IMR-90 (cell line): Measurements from ENCODE around the gene AFG1L. TPM values are rescaled to one million over a fixed set of nuclear protein-coding genes. Genes with fewer than 3 reads are reported as not detected.

Experiments used
- ATAC-seq: fragments of 200-7000 bp; cut with Tn5 transposase; 2 replicates; pipeline ENCODE4 v1.9.1; 2020; ENCODE audit warnings: low read depth, mild to moderate bottlenecking, moderate library complexity
- BruUV-seq: library from RNA; stranded (reverse); fragments of 400-500 nt; replicated peaks from 2 replicates; lab custom pipeline; 2021; lab: Mats Ljungman, UMichigan
- CTCF ChIA-PET: fragments of 300-600 bp; formaldehyde crosslinking; extraction: SDS; loops from one replicate; lab custom pipeline; 2021; ENCODE audit warnings: antibody characterized with exemption; lab: Yijun Ruan, JAX
- POLR2A ChIA-PET: fragments of 300-600 bp; sonication (Branson Sonifier 250); formaldehyde crosslinking; loops from one replicate; lab custom pipeline; 2022; ENCODE audit warnings: antibody characterized with exemption; ENCODE audit not compliant: unreplicated experiment; lab: Charles Lee
- DNase-seq: peaks from one replicate; pipeline ENCODE4 v3.0.0; 2013
- H2AFZ ChIP-seq: replicated peaks from 2 replicates; pipeline ENCODE3; 2013; ENCODE audit warnings: low read length, mild to moderate bottlenecking; ENCODE audit not compliant: poor library complexity
- H2AK5ac ChIP-seq: 2 replicates; pipeline ENCODE4 v1.6.1; 2013; ENCODE audit warnings: low read depth, low read length, inconsistent platforms
- H2AK9ac ChIP-seq: replicated peaks from 2 replicates; pipeline ENCODE3; 2013; ENCODE audit warnings: mild to moderate bottlenecking, low read depth, low read length, moderate library complexity; ENCODE audit not compliant: poor library complexity
- H2BK120ac ChIP-seq: 2 replicates; pipeline ENCODE4 v1.6.1; 2013; ENCODE audit warnings: low read depth, low read length, inconsistent platforms
- H2BK15ac ChIP-seq: 3 replicates; pipeline ENCODE4 v1.6.1; 2013; ENCODE audit warnings: low read depth, low read length, inconsistent platforms
- H2BK20ac ChIP-seq: 2 replicates; pipeline ENCODE4 v1.6.1; 2013; ENCODE audit warnings: low read depth, mild to moderate bottlenecking, inconsistent platforms, low read length, moderate library complexity
- H2BK5ac ChIP-seq: 2 replicates; pipeline ENCODE4 v1.6.1; 2013; ENCODE audit warnings: mild to moderate bottlenecking, low read depth, low read length, inconsistent platforms; ENCODE audit not compliant: poor library complexity, severe bottlenecking
- H3K14ac ChIP-seq: replicated peaks from 2 replicates; pipeline ENCODE4 v1.6.1; 2013; ENCODE audit warnings: low read depth, low read length, inconsistent platforms
- H3K18ac ChIP-seq: 2 replicates; pipeline ENCODE4 v1.6.1; 2013; ENCODE audit warnings: low read depth, low read length, control low read depth
- H3K23ac ChIP-seq: 2 replicates; pipeline ENCODE4 v1.6.1; 2013; ENCODE audit warnings: low read depth, low read length, inconsistent platforms
- H3K27ac ChIP-seq: 2 replicates; pipeline ENCODE4 v1.5.1; 2013; ENCODE audit warnings: mild to moderate bottlenecking, control low read depth, low read length; ENCODE audit not compliant: insufficient read depth
- H3K27me3 ChIP-seq: 2 replicates; pipeline ENCODE4 v1.6.1; 2013; ENCODE audit warnings: low read length; ENCODE audit not compliant: control insufficient read depth, insufficient read depth
- H3K36me3 ChIP-seq: 2 replicates; pipeline ENCODE4 v1.6.1; 2013; ENCODE audit warnings: low read length, mixed read lengths; ENCODE audit not compliant: control insufficient read depth, insufficient read depth
- H3K4ac ChIP-seq: 2 replicates; pipeline ENCODE4 v1.6.1; 2013; ENCODE audit warnings: low read depth, low read length, inconsistent platforms
- H3K4me1 ChIP-seq: 2 replicates; pipeline ENCODE4 v1.6.1; 2013; ENCODE audit warnings: low read length, mixed read lengths; ENCODE audit not compliant: control insufficient read depth, insufficient read depth
- H3K4me2 ChIP-seq: 2 replicates; pipeline ENCODE4 v1.6.1; 2013; ENCODE audit warnings: low read depth, mild to moderate bottlenecking, control low read depth, low read length, moderate library complexity
- H3K4me3 ChIP-seq: 2 replicates; pipeline ENCODE4 v1.5.1; 2013; ENCODE audit warnings: low read depth, mild to moderate bottlenecking, control low read depth, low read length, moderate library complexity; ENCODE audit not compliant: insufficient read depth
- H3K56ac ChIP-seq: 2 replicates; pipeline ENCODE4 v1.6.1; 2013; ENCODE audit warnings: low read length, inconsistent platforms; ENCODE audit not compliant: insufficient read depth; ENCODE audit errors: extremely low read depth
- H3K79me1 ChIP-seq, 2 experiments: 2 replicates each; pipeline ENCODE4 v1.6.1; 2013; ENCODE audit warnings: low read length in 2 of 2, inconsistent platforms in 1 of 2, low read depth in 1 of 2
- H3K9ac ChIP-seq: 2 replicates; pipeline ENCODE4 v1.6.1; 2013; ENCODE audit warnings: low read depth, low read length, control low read depth
- H3K9me1 ChIP-seq: 2 replicates; pipeline ENCODE4 v1.6.1; 2013; ENCODE audit warnings: low read length, inconsistent platforms; ENCODE audit not compliant: insufficient read depth
- H3K9me3 ChIP-seq: 2 replicates; pipeline ENCODE4 v1.6.1; 2013; ENCODE audit warnings: low read length; ENCODE audit not compliant: control insufficient read depth, insufficient read depth
- H4K20me1 ChIP-seq: 2 replicates; pipeline ENCODE4 v1.6.1; 2013; ENCODE audit warnings: low read length, inconsistent platforms; ENCODE audit not compliant: insufficient read depth
- H4K5ac ChIP-seq: 2 replicates; pipeline ENCODE4 v1.6.1; 2013; ENCODE audit warnings: mild to moderate bottlenecking, low read depth, low read length, control low read depth
- H4K8ac ChIP-seq, 2 experiments: 2 replicates each; pipeline ENCODE4 v1.6.1; 2013; ENCODE audit warnings: low read depth in 2 of 2, low read length in 2 of 2, control low read depth in 1 of 2, inconsistent platforms in 1 of 2
- H4K91ac ChIP-seq: 2 replicates; pipeline ENCODE4 v1.6.1; 2013; ENCODE audit warnings: low read depth, low read length, inconsistent platforms; ENCODE audit not compliant: insufficient read depth
- BHLHE40 ChIP-seq: fragments of 150-350 bp; IDR thresholded peaks from 2 replicates; pipeline ENCODE4 v1.6.1; 2016; ENCODE audit warnings: mild to moderate bottlenecking, low read depth, low read length
- MAFK ChIP-seq: IDR thresholded peaks from 2 replicates; pipeline ENCODE4 v1.6.1; 2012; ENCODE audit warnings: low read depth, low read length, improper control_type of control experiment
- NFE2L2 ChIP-seq: fragments of 150-350 bp; IDR thresholded peaks from 2 replicates; pipeline ENCODE4 v1.6.1; 2016; ENCODE audit warnings: low read depth, mild to moderate bottlenecking, low read length
- POLR2A ChIP-seq: IDR thresholded peaks from 2 replicates; pipeline ENCODE4 v1.6.1; 2012; ENCODE audit warnings: mild to moderate bottlenecking, low read depth, low read length
- SMC3 ChIP-seq: fragments of 150-350 bp; IDR thresholded peaks from 2 replicates; pipeline ENCODE4 v1.6.1; 2016; ENCODE audit warnings: low read depth, mild to moderate bottlenecking, antibody characterized with exemption, low read length, moderate library complexity
- WGBS, 2 experiments: methylation state at CpG; one replicate each; pipeline versions ENCODE4 v1.1.5 to v1.1.7; 2013; ENCODE audit warnings: missing lambda C conversion rate in 2 of 2; ENCODE audit not compliant: insufficient read length in 1 of 2; ENCODE audit errors: extremely low coverage in 2 of 2; 5-methylcytosine and 5-hydroxymethylcytosine counted together
- dilution Hi-C: fragments of 300-500 bp; cut with HindIII; formaldehyde crosslinking; loops from one replicate; pipeline ENCODE4 v1.14.3; 2018; ENCODE audit warnings: low sequenced_read_pairs; ENCODE audit not compliant: unreplicated experiment
- in situ Hi-C: fragments of 300-500 bp; cut with MboI; formaldehyde crosslinking; loops from 3 replicates; pipeline ENCODE4 v1.14.3; 2019; ENCODE audit warnings: low sequenced_read_pairs, inconsistent platforms, mixed read lengths
- intact Hi-C: fragments of 100-400 bp; cut with micrococcal nuclease; formaldehyde crosslinking; loops from 2 replicates; pipeline ENCODE4 v1.10.0; 2022
- polyA plus RNA-seq, 3 experiments: library from polyadenylated mRNA; depleted of rRNA; stranded (reverse); fragments of >200 nt; gene quantifications; 2 replicates each; pipeline ENCODE4 v1.2.3, GENCODE V29; 2012; ENCODE audit warnings: low replicate concordance in 1 of 3
- total RNA-seq: library from RNA; depleted of rRNA; stranded (reverse); fragments of >200 nt; gene quantifications from 2 replicates; pipeline ENCODE4 v1.2.3, GENCODE V29; 2012
- TF ChIP-seq, protein P1 (sequence below): fragments of 150-350 bp; IDR thresholded peaks from 2 replicates; pipeline ENCODE4 v1.6.1; 2017; ENCODE audit warnings: mild to moderate bottlenecking, antibody characterized with exemption, low read length, low read depth
- TF ChIP-seq, protein P2 (sequence below): fragments of 150-350 bp; IDR thresholded peaks from 2 replicates; pipeline ENCODE4 v1.6.1; 2016; ENCODE audit warnings: low read depth, mild to moderate bottlenecking, low read length, moderate library complexity, borderline replicate concordance

Gene AFG1L
- total and polyA plus RNA-seq, 2 of the 4 experiments (the other 2 are of a cell fraction) = 1.0 to 2.0 TPM

DNA sequence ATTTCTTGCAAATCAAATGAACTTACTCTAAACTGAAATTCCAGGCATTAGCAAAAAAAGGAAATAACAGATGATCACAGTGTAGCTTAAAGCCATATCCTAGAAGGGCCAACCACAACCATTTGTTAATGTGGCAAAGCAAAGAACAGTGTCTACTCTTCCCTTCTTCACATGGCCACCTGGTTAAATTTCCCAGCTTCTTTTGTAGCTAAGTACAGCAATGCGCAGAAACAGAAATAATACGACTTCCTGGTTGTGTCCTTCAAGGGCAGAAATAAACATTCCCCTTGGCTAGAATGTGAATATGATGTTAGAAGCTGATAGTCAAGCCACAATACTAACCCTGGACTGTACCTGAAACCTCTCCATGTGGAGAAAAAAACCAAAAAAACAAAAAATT, 43.6 kb upstream of the AFG1L start:
- H3K14ac ChIP-seq = no peak overlapping the region
- no peak overlapping the region for H2BK20ac ChIP-seq
- H3K4me1 ChIP-seq = no peaks in the 10 kb centered on the region
- H2AK5ac ChIP-seq = no peak overlapping the region
- H3K36me3 ChIP-seq = peaks cover 1% of the 10 kb centered on the region
- WGBS, 2 experiments = no CpG with 5 or more reads among the region's 2 CpGs
- no peak overlapping the region for H3K27ac ChIP-seq
- DNase-seq = no peak
- no peaks in the 10 kb centered on the region for H3K9me3 ChIP-seq
- H3K79me1 ChIP-seq = peaks cover 36 to 73% of the 10 kb centered on the region in 2 experiments
- no peak overlapping the region for H2AK9ac ChIP-seq
- H3K27me3 ChIP-seq = no peaks in the 10 kb centered on the region
- no TSS peak for BruUV-seq
- in situ Hi-C loops (no loop called here), dilution Hi-C loops (no loop called here), intact Hi-C loops (no loop called here)
- no peak overlapping the region for H2BK120ac ChIP-seq
- no peak overlapping the region for H4K91ac ChIP-seq
- no peak overlapping the region for H2BK15ac ChIP-seq
- no peak for TF ChIP-seq NFE2L2
- TF ChIP-seq, protein P1, sequence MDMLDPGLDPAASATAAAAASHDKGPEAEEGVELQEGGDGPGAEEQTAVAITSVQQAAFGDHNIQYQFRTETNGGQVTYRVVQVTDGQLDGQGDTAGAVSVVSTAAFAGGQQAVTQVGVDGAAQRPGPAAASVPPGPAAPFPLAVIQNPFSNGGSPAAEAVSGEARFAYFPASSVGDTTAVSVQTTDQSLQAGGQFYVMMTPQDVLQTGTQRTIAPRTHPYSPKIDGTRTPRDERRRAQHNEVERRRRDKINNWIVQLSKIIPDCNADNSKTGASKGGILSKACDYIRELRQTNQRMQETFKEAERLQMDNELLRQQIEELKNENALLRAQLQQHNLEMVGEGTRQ = no peak
- TF ChIP-seq, protein P2, sequence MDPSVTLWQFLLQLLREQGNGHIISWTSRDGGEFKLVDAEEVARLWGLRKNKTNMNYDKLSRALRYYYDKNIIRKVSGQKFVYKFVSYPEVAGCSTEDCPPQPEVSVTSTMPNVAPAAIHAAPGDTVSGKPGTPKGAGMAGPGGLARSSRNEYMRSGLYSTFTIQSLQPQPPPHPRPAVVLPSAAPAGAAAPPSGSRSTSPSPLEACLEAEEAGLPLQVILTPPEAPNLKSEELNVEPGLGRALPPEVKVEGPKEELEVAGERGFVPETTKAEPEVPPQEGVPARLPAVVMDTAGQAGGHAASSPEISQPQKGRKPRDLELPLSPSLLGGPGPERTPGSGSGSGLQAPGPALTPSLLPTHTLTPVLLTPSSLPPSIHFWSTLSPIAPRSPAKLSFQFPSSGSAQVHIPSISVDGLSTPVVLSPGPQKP = no peak
- TF ChIP-seq BHLHE40 = no peak
- no peak for TF ChIP-seq POLR2A
- TF ChIP-seq MAFK = no peak
- no peak for TF ChIP-seq SMC3
- no peak overlapping the region for H4K8ac ChIP-seq
- H3K9me1 ChIP-seq = no peaks in the 10 kb centered on the region; the same call in 1 of the 2 replicates
- H3K18ac ChIP-seq = no peak overlapping the region
- no peak overlapping the region for H3K4ac ChIP-seq
- no peak overlapping the region for H3K9ac ChIP-seq
- no peak overlapping the region for H2AFZ ChIP-seq
- H4K5ac ChIP-seq = no peak overlapping the region
- CTCF ChIA-PET = no interaction called here
- H3K23ac ChIP-seq = no peak overlapping the region
- no peak overlapping the region for H3K4me3 ChIP-seq
- no peak for ATAC-seq
- no peak overlapping the region for H3K4me2 ChIP-seq
- H3K56ac ChIP-seq = no peak overlapping the region
- POLR2A ChIA-PET = no interaction called here
- H4K20me1 ChIP-seq = peaks cover 66% of the 10 kb centered on the region
- no peak overlapping the region for H2BK5ac ChIP-seq
